K562 (cell line): ENCODE data around the gene CRABP1. TPM values are rescaled to one million over a fixed set of nuclear protein-coding genes. Genes with fewer than 3 reads are reported as not detected.

Source experiments
- ATAC-seq: fragments of 200-7000 bp; cut with Tn5 transposase; 3 replicates; pipeline ENCODE4 v1.9.1; 2020; ENCODE audit warnings: moderate library complexity
- BruUV-seq: library from RNA; stranded (reverse); fragments of 400-500 nt; replicated peaks from 2 replicates; lab custom pipeline; 2021; lab: Mats Ljungman, UMichigan
- CTCF ChIA-PET: fragments of 300-600 bp; formaldehyde crosslinking; extraction: SDS; loops from one replicate; lab custom pipeline; 2021; ENCODE audit warnings: low intra/inter-chr PET ratio; lab: Yijun Ruan, JAX
- POLR2A ChIA-PET: fragments of 300-600, 350-650 bp; sonication (Branson Sonifier 250); formaldehyde crosslinking; extraction: SDS; loops from one replicate; lab custom pipeline; 2021; ENCODE audit warnings: antibody characterized with exemption, inconsistent platforms; lab: Yijun Ruan, JAX
- DNase-seq, 4 experiments: peaks; one replicate each; pipeline versions ENCODE4 v3.0.0 to v3.0.0-alpha.2; 2011 to 2018; ENCODE audit warnings: low spot score in 3 of 4, mixed read lengths in 3 of 4; ENCODE audit errors: extremely low read depth in 1 of 4
- FAIRE-seq: peaks from 2 replicates; lab custom pipeline; 2011; peaks lifted over from hg19 to GRCh38; lab: Jason Lieb, UNC
- H2AFZ ChIP-seq: 2 replicates; pipeline ENCODE4 v1.6.0; 2011; ENCODE audit warnings: low read depth, low read length, control low read depth, inconsistent platforms
- H3K27ac ChIP-seq: fragments of 200-600 bp; 3 replicates; pipeline ENCODE4 v1.8.0; 2011; ENCODE audit warnings: low read depth, mild to moderate bottlenecking, control low read depth, inconsistent platforms, low read length, moderate library complexity, mixed read lengths; ENCODE audit errors: extremely low read depth
- H3K27me3 ChIP-seq, 2 experiments: fragments of 300-600 bp in 1 of 2; 2 replicates in 1 of 2; 3 replicates in 1 of 2; pipeline versions ENCODE4 v1.6.0 to v1.8.0; 2011; ENCODE audit warnings: inconsistent platforms in 2 of 2, low read length in 2 of 2, mild to moderate bottlenecking in 1 of 2, mixed read lengths in 1 of 2, moderate library complexity in 1 of 2; ENCODE audit not compliant: control insufficient read depth in 2 of 2, insufficient read depth in 2 of 2
- H3K36me3 ChIP-seq: fragments of 300-600 bp; 3 replicates; pipeline ENCODE4 v1.8.0; 2011; ENCODE audit warnings: mild to moderate bottlenecking, low read length, inconsistent platforms; ENCODE audit not compliant: control insufficient read depth, insufficient read depth
- H3K4me1 ChIP-seq, 2 experiments: fragments of 200-600 bp in 1 of 2; replicated peaks in 1 of 2; 2 replicates in 1 of 2; 3 replicates in 1 of 2; pipeline versions ENCODE4 v1.5.1 to v1.8.0; 2011; ENCODE audit warnings: inconsistent platforms in 2 of 2, low read length in 2 of 2, mild to moderate bottlenecking in 1 of 2, mixed read lengths in 1 of 2, moderate library complexity in 1 of 2; ENCODE audit not compliant: control insufficient read depth in 2 of 2, insufficient read depth in 2 of 2
- H3K4me2 ChIP-seq: 2 replicates; pipeline ENCODE4 v1.6.1; 2011; ENCODE audit warnings: low read length, control low read depth, inconsistent platforms, mixed read lengths; ENCODE audit not compliant: insufficient read depth
- H3K4me3 ChIP-seq: fragments of 200-600 bp; sonication (generic), shearing (Covaris generic); 2 replicates; pipeline ENCODE4 v1.5.1; 2016; ENCODE audit warnings: control low read depth, inconsistent platforms
- H3K79me2 ChIP-seq: fragments of 200-600 bp; 3 replicates; pipeline ENCODE4 v1.8.0; 2011; ENCODE audit warnings: low read length, inconsistent platforms; ENCODE audit not compliant: control insufficient read depth, insufficient read depth
- H3K9ac ChIP-seq, 2 experiments: 2 replicates each; pipeline versions ENCODE4 v1.6.0 to v1.6.1; 2011; ENCODE audit warnings: low read depth in 2 of 2, low read length in 2 of 2, control low read depth in 1 of 2, inconsistent platforms in 1 of 2, mild to moderate bottlenecking in 1 of 2, mixed read lengths in 1 of 2; ENCODE audit not compliant: insufficient read depth in 1 of 2
- H3K9me1 ChIP-seq: one replicate; pipeline ENCODE4 v1.6.0; 2011; ENCODE audit warnings: inconsistent platforms, mild to moderate bottlenecking, low read length, moderate library complexity; ENCODE audit not compliant: control insufficient read depth, insufficient read depth
- H3K9me3 ChIP-seq: replicated peaks from 2 replicates; pipeline ENCODE4 v1.5.1; 2011; ENCODE audit warnings: low read depth, low read length, inconsistent platforms; ENCODE audit not compliant: control insufficient read depth, insufficient read depth
- H4K20me1 ChIP-seq: replicated peaks from 2 replicates; pipeline ENCODE4 v1.6.1; 2011; ENCODE audit warnings: low read length, inconsistent platforms, mixed read lengths; ENCODE audit not compliant: control insufficient read depth, insufficient read depth
- EGR1 ChIP-seq: fragments of 450-650 bp; conservative IDR thresholded peaks from 2 replicates; pipeline ENCODE4 v1.6.1; 2017; ENCODE audit warnings: mild to moderate bottlenecking
- HOMEZ ChIP-seq: fragments of 250-450 bp; sonication (Bioruptor Pico); IDR thresholded peaks from 2 replicates; pipeline ENCODE4 v1.4.0; 2020; ENCODE audit warnings: mild to moderate bottlenecking, moderate library complexity
- NFYB ChIP-seq: IDR thresholded peaks from 2 replicates; pipeline ENCODE4 v1.6.1; 2011; ENCODE audit warnings: mild to moderate bottlenecking, moderate library complexity; ENCODE audit not compliant: insufficient read length; ENCODE audit errors: extremely low read depth
- RAD51 ChIP-seq: fragments of 450-650 bp; IDR thresholded peaks from 2 replicates; pipeline ENCODE4 v1.7.1; 2016; ENCODE audit warnings: low read depth, mild to moderate bottlenecking, borderline replicate concordance
- USF1 ChIP-seq: sonication (generic); formaldehyde crosslinking; IDR thresholded peaks from 2 replicates; pipeline ENCODE4 v1.9.0; 2022; ENCODE audit warnings: mild to moderate bottlenecking, missing genetic modification reagents
- USF2 ChIP-seq: sonication (generic); formaldehyde crosslinking; IDR thresholded peaks from 2 replicates; pipeline ENCODE4 v1.5.0; 2020; ENCODE audit warnings: missing genetic modification reagents
- WGBS: fragments of 100-300 bp; shearing (Covaris generic); methylation state at CpG from one replicate; pipeline ENCODE4 v1.1.6; 2016; ENCODE audit warnings: low coverage, mixed read lengths; ENCODE audit not compliant: insufficient coverage; ENCODE audit errors: missing lambda C conversion rate; 5-methylcytosine and 5-hydroxymethylcytosine counted together
- in situ Hi-C: fragments of 300-500 bp; cut with MboI; formaldehyde crosslinking; loops from 4 replicates; pipeline ENCODE4 v1.15.0; 2018; ENCODE audit warnings: inconsistent platforms, mixed read lengths
- intact Hi-C: fragments of 100-400 bp; cut with micrococcal nuclease; formaldehyde crosslinking; loops from 2 replicates; pipeline ENCODE4 v1.14.2; 2022
- polyA plus RNA-seq, 8 experiments: library from polyadenylated mRNA; depleted of rRNA in 4 of 8; stranded (reverse) in 5 of 8; unstranded in 3 of 8; fragments of >200 nt; fragmentation: Nextera tagmentation in 2 of 8; fragmentation: Illumina TruSeq in 1 of 8; extraction: Ambion mirVana in 2 of 8; extraction: Trizol in 1 of 8; gene quantifications; 2 replicates each; pipeline versions ENCODE4 v1.2.1 to v1.2.3, GENCODE V29; 2011 to 2014; ENCODE audit warnings: inconsistent platforms in 1 of 8, missing spikeins in 1 of 8
- total RNA-seq, 7 experiments: library from RNA; depleted of rRNA in 6 of 7; stranded (reverse); fragments of >200 nt in 6 of 7; fragmentation: Illumina TruSeq in 2 of 7; extraction: Trizol in 2 of 7; gene quantifications; 2 replicates each; pipeline versions ENCODE4 v1.2.1 to v1.2.3, GENCODE V29; 2011 to 2021; ENCODE audit warnings: low replicate concordance in 1 of 7

The CRABP1 gene
- total and polyA plus RNA-seq, 9 of the 15 experiments (the other 6 are each of a cell fraction or from before 2014, with no cell fraction given): 0.60 TPM; not detected in 8

- intact Hi-C loops: no loop called here
- ChIA-PET CTCF (no interaction called here), POLR2A (interaction anchor here (0.5 to 0.6 kb wide), 2 partner anchors 64 to 76 kb away, joined by 3 read pairs; no protein-coding TSS in a partner anchor)
- no peak overlapping the region for H3K27ac ChIP-seq
- in situ Hi-C loops: no loop called here
- no TSS peak for BruUV-seq
- DNase-seq (peak in 2 of 4 experiments; percentile 22 to 34), ATAC-seq (peak; percentile 74)
- no peak overlapping the region for H3K4me3 ChIP-seq
- H3K4me1 ChIP-seq: 0 out of 5 replicates have a peak, but pooled peaks cover 0 to 4% of the 10 kb centered on the region in 2 experiments
- H4K20me1 ChIP-seq: no peaks in the 10 kb centered on the region
- H2AFZ ChIP-seq: no peak overlapping the region
- WGBS: 4% methylated on average over 8 of the region's 8 CpGs
- H3K4me2 ChIP-seq: no peak overlapping the region
- no peaks in the 10 kb centered on the region for H3K79me2 ChIP-seq
- no peak overlapping the region for H3K9ac ChIP-seq
- H3K27me3 ChIP-seq: peaks cover 32 to 56% of the 10 kb centered on the region in 2 experiments
- no peaks in the 10 kb centered on the region for H3K9me1 ChIP-seq
- TF ChIP-seq HOMEZ (no peak), RAD51 (peak; percentile 46; the same call in 1 of the 2 replicates), USF2 (CRISPR knock-in tag) (peak; percentile 71), USF1 (peak; percentile 73), NFYB (peak; percentile 23), EGR1 (no peak)
- TF ChIP-seq, all 486 proteins: peak for 4
- FAIRE-seq: no peak
- Histone ChIP-seq H3K9me3 (no peaks in the 10 kb centered on the region), H3K36me3 (no peaks in the 10 kb centered on the region)
Observed at GRCh38 chr15:78360958-78361718, 21.0 kb downstream of the CRABP1 start.
